GM19035 (cell line): Measurements from ENCODE around the gene DNAJC1.
"Not testable (repeated sequence)": the region's sequence is repeated elsewhere in the genome, so short reads cannot be mapped to it uniquely, and the experiment has no call there.

Experiments
- ATAC-seq: cut with Tn5 transposase; IDR thresholded peaks from one replicate; pipeline ENCODE4 v1.9.1; 2021; ENCODE audit not compliant: unreplicated experiment

The DNAJC1 gene, protein sequence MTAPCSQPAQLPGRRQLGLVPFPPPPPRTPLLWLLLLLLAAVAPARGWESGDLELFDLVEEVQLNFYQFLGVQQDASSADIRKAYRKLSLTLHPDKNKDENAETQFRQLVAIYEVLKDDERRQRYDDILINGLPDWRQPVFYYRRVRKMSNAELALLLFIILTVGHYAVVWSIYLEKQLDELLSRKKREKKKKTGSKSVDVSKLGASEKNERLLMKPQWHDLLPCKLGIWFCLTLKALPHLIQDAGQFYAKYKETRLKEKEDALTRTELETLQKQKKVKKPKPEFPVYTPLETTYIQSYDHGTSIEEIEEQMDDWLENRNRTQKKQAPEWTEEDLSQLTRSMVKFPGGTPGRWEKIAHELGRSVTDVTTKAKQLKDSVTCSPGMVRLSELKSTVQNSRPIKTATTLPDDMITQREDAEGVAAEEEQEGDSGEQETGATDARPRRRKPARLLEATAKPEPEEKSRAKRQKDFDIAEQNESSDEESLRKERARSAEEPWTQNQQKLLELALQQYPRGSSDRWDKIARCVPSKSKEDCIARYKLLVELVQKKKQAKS

DNA sequence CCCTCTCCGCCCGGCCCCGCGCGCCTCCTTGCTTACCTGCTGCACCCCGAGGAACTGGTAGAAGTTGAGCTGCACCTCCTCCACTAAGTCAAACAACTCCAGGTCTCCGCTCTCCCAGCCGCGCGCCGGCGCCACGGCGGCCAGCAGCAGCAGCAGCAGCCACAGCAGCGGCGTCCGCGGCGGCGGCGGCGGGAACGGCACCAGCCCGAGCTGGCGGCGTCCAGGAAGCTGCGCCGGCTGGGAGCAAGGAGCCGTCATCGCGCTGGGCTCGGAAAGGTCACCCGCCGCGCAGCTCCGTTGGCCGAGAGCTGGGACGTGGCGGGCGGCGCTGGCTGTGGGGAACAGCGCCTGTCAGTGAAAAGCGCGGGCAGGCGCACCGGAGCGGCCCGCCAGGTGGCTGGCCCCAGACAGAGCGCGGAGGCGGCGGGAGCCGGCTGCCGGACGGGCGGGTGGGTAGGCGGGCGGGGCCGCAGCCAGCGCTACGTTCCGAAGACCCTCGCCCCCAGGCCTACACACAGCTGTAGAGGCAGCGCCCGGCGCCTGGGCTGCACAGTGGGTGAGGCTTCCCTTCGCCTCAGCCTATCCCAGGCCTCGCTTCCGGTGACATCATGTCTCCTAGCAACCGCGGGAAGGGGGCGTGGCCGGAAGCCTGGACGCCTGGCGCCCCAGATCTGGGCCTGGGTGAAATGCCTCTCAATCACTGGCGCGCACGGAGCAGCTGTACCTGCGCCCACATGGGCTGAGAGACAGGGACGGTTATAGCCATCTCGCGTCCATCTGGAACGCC lies at the start of gene DNAJC1:
TSS of gene DNAJC1 (minus strand) at position 554 of the 787 bp plus-strand sequence. CDS start at position 258, 296 bp downstream.
- peak; percentile 92 for ATAC-seq

DNA sequence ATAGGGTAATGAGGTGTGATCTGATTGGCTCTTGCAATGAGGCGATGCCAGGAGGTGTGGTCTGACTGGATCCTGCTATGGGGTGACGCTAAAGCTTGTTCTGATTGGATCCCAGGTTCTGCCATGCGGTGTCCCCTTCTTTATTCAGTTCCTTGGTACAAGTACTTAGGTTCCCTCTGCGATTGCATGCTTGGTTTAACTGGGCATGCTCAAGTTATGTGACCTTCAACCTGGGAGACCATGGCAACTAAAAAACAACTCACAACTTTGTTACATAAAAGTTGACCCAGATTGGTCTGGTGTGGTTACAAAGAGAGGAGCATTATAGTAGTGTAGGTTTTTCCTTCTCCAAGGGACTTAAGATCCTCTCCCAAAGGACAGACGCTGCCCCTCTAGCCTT lies 49.5 kb upstream of the DNAJC1 start:
- no peak for ATAC-seq

DNA sequence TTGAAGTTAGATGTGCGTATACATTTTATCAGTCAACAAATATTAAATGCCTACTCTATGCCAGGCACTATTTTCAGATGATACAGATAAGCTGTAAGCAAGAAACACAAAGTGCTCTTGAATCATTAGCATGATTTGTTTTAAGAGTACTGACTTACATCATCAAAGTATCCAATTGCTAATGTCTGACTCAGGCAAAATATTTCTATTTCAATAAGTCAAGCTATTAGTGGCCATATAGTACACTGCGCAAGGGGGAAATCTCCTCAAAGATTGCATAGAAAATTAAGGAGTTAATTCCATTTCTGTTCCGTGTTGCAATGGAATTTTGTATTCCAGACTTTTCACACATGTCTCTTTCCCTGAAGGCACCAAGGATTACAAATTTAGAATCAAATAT lies 46.1 kb upstream of the DNAJC1 start:
- no peak for ATAC-seq

DNA sequence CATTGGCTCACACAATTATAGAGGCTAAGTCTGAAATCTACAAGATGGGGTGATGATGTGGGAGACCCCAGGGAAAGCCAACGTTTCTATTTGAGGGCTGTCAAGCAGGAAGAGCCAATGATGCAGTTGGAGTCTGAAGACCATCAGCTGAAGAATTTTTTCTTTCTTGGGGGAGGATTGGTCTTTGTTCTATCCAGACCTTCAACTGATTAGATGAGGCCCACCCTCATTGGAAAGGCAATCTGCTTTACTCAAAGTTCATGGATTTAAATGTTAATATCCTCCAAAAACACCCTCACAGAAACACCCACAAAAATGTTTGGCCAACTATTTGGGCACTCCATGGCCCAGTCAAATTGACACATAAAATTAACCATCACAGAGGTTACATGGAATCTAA lies 44.3 kb upstream of the DNAJC1 start:
- ATAC-seq, result no peak

DNA sequence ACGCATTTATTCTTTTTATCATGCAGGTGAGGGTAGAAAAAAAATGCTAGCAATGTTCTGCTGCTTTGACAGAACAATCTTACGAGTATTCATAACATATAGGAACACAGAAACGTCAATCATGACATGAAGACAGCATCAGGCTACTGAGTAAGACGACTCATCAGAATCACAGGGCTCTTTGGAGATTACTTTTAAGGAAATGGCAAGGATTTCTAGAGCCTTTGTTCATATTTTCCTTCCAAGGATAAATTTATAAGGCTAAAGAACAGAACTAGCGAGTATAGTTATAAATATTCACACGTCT lies 39.8 kb upstream of the DNAJC1 start:
- ATAC-seq, result no peak

DNA sequence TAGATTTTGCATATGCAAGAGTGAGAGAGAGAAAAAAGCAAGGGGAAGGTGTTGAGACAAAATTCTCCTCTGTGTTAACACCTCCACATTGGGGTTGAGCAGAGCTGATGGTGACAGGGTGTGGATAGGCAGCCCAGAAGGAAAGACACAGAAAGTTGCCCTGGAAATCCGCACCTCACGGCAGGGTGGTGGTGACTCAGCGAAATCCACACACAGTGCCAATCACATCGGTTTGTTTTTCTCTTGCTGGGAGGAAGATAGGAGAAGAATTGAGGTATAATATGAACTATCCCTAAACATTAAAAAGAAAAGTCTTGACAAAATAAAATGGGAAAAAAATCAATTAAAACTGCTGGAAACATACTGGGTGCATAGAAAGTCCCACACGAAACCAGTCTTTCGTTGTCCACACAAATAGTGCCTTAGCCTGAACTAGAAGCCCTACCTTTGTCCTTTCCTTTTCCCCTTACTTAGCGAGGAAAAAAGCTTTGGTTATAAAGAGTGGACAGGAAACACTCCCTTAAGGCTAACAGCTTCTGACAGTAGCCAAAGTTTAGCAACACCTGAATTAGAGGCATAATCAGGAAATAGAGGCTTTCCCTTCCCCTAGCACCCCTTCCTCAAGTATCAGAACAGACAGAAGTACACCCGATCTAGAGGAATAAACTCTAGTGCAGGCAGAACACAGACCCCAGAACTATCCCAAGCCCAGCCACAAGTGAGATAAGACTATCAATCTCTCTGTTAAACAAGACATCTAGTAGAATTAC lies 39.2 kb upstream of the DNAJC1 start:
- ATAC-seq, result no peak

DNA sequence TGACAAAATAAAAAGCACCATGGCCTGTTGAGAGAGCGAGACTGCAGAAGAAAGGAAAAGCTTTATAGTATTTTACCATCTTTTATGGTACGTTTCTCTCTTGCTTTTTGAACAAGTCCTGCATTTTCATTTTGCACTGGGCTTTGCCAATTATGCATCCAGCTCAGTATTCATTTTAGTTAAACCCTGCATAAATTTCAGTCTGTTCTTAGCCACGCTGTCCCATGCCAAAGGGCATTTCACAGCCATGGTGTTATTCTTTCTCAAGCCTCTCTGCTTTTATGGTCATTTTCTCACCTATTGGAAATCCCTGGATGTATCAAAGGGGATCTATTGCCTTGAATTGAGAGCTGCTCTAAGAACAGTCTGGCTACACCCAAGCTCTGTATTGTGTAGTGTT lies 30.8 kb upstream of the DNAJC1 start:
- no peak for ATAC-seq

DNA sequence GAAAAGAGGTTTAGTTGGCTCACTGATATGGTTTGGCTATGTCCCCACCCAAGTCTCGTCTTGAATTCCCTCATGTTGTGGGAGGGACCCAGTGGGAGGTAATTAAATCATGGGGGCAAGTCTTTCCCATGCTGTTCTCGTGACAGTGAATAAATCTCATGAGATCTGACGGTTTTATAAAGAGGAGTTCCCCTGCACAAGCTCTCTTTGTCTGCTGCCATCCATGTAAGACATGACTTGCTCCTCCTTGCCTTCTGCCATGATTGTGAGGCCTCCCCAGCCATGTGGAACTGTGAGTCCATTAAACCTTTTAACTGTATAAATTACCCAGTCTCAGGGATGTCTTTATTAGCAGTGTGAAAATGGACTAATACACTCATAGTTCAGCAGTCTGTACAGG lies 28.7 kb upstream of the DNAJC1 start:
- ATAC-seq, result not testable (repeated sequence)

DNA sequence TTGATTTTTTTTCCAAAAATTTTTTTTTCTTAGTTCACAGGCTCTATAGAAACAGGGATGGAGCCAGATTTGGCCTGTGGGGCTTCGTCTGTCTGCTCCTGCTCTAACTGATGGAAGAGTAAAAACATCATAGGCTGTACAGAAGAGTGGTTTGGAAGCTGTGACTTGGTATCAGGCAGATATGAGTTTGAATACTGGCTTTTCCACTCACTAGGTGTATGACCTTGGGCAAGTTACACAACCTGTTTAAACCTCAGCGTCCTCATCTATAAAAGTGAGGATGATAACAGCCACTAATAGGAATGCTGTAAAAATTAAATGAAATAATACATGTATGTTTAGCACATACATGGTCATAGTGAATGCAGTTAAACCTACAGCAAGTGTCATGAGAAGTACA lies 26.9 kb upstream of the DNAJC1 start:
- no peak for ATAC-seq

DNA sequence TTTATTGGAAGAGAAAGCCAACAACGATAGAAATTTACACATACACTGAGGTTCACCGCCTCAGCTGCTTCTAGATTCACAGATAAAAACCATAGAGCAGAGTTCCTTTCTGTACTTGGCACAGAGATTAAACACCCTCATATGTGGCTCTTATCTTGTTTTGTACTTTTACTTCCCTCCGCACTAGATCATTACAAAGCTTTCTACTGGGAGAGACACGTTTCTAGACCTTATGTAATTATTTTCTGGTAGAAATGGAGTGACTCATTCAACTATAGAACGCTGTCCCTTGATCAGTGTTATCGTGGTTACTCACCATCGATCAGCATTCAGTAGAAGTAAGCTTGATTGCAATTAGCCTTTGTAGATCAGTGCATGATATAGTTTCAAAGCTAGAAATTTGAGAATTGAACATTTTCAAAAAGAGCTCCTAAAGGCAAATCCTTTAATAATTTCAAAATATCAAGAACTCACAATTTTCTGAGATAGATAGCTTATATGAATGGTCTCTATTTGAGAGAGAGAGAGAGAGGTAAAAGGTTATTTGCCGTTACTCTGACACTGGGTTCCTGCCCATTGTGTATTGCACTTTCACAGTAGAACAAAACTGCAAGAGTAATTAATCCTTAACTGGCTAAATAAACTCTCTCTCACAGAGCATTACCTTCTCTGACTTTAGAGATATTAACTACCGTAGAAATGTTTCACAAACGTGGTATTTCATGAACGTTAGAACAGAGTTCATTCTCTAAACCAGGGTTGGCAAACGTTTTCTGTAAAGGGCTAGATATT lies 26.1 kb upstream of the DNAJC1 start:
- no peak for ATAC-seq

DNA sequence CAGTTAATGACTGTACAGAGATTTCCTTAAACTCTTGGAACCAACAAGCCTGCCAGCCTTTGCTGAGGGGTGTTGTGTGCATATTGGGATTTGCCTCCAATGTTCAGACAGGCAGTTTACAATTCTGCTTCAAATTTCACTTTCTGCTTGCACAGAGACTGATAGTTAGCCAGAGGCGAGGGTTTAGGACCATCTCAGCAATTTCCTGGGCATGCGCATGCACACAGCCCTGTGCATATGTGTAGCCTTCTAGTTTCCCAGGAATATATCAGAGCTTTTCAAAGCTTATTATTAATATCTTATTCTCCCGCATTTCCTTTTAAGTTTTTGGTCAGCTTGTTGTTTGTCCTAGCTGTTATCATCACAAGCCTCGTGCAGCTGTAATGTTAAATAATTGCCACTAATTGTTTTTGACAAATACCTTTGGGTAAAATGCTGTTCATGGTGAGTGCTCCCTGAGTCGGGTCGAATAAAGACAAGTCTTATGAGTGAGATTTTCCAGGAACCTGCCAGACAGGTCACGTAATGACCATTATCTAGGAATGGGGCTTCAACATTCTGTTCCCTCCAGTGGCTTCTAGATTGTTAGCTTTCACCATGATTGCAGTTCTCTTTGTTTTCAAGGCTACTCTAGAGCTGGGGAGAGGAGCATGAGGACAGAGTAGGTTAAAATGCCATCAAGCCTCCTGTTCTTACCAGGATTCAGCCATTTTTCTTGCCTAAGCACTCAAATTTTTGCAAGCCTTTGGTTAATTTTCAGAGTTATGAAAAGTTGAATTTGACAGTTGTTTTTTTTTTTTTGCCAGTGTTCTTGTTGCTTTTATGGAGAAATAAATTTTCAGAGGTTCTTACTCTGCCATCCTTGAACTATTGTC lies 24.1 kb upstream of the DNAJC1 start:
- no peak for ATAC-seq

DNA sequence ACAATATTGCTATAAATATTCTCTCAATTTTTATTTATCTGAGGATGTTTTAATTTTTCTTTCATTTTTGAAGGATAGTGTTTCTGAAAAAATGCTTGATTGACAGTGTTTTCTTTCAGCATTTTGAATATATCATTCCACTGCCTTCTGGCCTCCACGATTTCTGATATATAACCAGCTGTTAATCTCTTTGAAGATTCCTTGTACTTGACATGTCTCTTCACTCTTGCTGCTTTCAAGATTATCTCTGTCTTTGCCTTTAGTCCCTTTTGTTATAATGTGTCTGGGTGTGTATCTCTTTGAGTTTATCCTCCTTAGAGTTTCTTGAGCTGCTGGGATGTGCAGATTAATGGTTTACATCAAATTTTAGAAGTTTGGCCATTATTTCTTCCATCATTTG lies 22.8 kb upstream of the DNAJC1 start:
- ATAC-seq, result no peak

DNA sequence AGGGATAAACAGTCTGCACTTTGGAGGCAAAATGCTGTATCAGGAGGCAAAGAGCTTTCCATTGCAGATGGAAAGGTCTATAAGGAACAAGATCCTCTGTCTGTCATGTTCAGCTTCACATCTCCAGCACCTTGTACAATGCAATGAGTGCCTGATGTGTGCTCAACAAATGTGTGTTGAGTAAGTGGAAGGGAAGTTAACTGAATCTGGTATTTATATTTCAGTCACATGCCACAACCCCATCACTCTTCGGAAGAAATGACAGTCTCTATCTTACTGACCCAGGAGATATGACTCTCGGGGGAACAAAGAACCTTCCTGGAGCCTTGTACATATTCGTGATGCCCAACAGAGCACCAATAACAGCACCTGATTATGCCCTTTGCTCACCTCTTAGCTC lies 20.0 kb upstream of the DNAJC1 start:
- no peak for ATAC-seq

DNA sequence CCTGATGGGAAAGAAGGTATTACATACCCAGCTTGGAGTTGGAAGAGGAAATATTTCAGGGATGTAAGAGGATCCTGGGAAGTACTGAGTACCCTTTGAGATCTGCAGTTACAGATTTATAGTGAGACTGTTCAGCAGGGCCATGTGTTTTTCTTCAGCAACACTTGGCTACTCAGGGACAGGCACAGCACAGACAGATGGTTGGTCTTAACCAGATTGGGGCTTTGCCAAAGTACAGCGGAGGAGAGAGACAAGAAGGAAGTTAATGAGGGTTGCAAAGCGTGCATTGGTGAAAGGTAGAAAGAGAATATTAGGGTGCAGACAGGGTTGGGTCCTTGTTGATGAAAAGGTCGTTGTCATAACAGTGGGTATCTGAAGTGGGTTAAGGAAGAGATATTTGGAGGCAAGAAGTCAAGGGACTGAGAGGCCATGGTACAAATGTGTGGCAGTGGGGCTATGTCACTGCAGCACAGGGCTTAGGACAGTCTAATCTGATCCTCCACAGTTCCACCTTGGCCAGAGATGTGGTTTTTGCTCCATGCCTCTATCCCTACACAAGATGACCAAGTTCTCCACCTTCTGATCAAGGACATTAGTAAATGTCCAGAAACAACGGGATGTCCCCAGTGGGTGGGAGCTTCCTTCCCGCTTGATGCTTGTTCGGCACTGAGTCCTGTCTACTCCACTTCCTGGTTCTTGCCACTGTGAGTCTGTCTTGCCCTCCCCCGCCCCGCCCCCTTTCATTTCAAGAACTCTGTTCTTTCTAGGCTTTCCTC lies 18.9 kb upstream of the DNAJC1 start:
- no peak for ATAC-seq

DNA sequence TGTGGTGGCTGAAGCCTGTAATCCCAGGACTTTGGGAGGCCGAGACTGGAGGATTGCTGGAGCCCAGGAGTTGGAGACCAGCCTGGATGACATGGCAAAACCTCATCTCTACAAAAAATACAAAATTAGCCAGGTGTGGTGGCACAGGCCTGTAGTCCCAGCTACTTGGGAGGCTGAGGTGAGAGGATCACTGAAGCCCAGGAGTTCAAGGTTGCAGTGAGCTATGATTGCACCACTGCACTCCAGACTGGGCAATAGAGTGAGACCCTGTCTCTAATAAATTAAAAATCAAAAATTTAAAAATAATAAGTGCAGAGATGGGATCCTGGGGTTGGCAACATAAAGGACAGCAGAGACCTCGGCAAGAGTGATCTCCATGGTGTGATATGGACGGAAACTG lies 17.6 kb upstream of the DNAJC1 start:
- not testable (repeated sequence) for ATAC-seq

DNA sequence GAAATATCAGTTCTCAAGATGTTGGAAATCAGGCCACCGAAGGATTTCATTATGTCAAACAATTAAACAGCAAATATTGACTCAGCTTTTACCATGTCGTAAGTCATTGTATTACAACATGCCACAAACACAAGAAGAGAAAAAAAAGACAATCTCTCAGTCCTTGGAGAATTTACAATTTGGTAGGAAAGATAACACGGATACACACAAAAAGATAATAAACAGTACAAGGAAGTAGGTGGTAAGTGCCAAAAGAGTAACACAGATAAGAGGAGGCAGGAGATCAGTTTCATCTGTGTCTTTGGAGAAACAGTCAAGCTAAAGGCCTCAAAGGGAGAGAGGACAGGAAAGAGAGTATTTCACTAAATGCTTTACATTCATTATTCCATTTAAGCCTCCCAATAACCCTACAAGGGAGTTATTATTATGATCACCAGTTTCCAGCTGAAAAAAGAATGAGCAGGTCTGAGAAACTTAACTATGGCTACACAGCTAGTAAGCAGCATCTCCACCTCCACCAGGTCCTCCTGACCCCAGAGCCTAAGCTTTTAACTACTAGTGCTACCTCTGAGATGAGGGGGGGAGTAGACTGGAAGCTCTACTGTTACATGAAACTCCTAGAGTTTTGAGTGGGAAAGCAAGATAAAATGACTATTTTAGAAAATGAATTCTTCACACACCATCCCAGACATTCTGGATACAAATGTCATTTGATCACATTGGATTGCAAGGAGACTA lies 13.9 kb upstream of the DNAJC1 start:
- ATAC-seq, result no peak

DNA sequence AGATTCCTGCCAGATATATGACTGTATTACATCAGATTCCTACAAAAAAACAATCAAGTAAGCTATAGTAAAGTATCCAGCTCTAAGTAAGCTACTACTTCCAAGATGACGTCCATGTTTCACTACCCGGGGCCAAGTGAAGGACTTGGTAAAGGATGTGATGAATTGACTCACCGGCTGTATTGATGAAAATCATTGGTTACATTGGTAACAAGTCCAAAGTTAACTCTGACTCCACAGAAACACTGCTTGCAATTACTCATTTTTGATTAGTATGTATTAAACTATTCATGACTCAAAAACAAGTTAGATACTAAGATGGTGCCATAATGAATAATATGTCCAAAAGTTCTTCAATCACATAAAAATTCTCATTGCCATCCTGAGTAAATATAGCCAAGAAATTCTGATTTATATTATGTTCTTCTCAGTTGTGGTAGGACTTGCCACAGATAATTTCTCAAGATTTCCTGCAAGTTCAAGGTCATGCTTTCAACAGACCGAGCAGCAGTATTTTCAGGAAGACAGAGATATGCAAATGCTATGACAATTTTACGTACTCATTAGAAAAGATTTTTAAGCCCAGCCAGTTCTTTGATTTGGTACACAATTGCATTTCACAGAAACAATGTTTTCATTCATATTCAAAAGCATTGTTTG lies 12.6 kb upstream of the DNAJC1 start:
- no peak for ATAC-seq

DNA sequence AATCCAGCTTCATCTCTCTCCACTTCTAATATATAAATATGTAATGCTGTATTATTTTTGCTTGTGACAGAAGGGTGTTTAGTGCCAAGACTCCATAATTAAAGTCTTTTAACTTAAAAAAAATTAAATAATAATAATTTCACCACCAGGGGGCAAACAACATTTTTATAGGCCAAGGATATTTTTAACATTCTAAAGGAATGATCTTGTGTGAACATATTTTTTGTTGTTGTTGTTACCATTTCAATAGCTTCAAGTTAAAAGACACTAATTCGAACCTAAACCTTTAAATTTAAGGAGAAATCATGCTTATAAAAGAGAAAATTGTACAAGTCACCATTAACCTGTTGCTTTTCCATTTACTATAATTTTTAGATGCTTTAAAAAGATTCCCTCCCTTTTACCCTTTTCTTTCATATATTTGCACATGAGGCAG lies 7.5 kb upstream of the DNAJC1 start:
- no peak for ATAC-seq
